Measurements from ENCODE around the gene KRTAP5-1.
A peak's percentile ranks its signal among the peaks of the same experiment; 100 is the strongest.

Gene KRTAP5-1

DNA sequence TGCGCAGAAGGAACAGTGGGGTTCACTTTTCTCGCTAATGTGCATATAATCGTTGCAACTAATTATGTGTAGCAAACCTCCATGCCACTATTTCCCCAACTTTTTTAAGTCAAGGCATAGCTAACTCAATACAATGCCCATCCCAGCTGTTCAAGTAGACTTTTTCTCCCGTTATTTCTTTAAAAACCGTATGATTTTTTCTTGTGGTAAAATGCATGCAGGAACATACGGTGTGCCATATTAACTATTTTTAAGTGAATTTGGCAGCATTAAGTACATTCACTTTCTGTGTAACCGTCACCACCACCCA is 10.2 kb downstream of the KRTAP5-1 start:
- DNase-seq (ENCODE audit: low read depth in 1 of 2, low spot score in 1 of 2): no peak
- TF ChIP-seq GABPA (IDR thresholded peaks at IDR 0.05; ENCODE audit: low read depth): no peak
- no peak for TF ChIP-seq SPI1 (IDR thresholded peaks at IDR 0.05; ENCODE audit: borderline replicate concordance, low read depth)
- TF ChIP-seq, protein P1, sequence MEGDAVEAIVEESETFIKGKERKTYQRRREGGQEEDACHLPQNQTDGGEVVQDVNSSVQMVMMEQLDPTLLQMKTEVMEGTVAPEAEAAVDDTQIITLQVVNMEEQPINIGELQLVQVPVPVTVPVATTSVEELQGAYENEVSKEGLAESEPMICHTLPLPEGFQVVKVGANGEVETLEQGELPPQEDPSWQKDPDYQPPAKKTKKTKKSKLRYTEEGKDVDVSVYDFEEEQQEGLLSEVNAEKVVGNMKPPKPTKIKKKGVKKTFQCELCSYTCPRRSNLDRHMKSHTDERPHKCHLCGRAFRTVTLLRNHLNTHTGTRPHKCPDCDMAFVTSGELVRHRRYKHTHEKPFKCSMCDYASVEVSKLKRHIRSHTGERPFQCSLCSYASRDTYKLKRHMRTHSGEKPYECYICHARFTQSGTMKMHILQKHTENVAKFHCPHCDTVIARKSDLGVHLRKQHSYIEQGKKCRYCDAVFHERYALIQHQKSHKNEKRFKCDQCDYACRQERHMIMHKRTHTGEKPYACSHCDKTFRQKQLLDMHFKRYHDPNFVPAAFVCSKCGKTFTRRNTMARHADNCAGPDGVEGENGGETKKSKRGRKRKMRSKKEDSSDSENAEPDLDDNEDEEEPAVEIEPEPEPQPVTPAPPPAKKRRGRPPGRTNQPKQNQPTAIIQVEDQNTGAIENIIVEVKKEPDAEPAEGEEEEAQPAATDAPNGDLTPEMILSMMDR (IDR thresholded peaks at IDR 0.05; ENCODE audit: insufficient read depth, low read length): no peak
- TF ChIP-seq REST (IDR thresholded peaks at IDR 0.05; ENCODE audit: insufficient replicate concordance, low read depth): no peak
- Histone ChIP-seq H3K27ac (replicated peaks) (no peak overlapping the region), H3K4me3 (replicated peaks; ENCODE audit: insufficient read depth, low read length) (no peak overlapping the region), H3K27me3 (ENCODE audit: insufficient read depth, poor library complexity, severe bottlenecking) (peaks cover 35% of the 10 kb centered on the region)

DNA sequence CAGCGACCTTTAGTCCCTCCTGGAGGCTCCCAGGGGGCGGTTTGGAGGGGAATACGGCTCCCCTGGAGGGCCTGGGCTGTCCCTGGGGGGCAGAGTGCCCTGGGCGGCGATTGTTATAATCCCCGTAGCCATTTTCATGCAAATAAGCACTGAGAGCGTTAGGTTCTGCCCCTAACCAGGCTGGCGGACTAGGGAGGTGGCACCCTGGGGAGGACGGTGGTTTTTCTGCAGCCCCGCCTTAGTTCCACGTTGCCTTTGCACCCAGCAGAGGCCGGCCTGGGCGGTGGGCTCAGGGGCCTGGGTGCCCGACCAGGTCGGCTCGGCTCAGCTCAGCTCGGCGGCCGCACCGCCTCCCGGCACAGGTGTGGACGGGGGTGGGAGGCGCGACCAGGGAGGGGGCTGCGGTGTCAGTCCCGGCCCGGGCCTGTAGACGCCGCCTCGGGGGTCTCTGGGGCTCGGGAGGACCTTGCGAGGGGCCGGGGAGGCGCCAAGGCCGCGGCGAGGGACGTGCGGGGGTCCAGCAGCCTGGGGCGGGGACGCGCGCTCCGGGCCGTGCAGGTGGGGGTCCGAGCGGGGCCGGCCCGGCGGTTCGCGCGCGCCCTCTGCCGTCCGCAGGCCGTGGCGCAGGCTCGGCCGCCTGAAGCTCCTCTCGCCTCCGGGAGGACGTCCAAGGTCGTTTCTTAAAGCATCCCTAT is 10.7 kb downstream of the KRTAP5-1 start:
- H3K27ac ChIP-seq (replicated peaks): no peak overlapping the region
- H3K27me3 ChIP-seq (ENCODE audit: insufficient read depth, poor library complexity, severe bottlenecking): peaks cover 40% of the 10 kb centered on the region
- DNase-seq (ENCODE audit: low read depth in 1 of 2, low spot score in 1 of 2): peak; percentile 17 to 30
- no peak for TF ChIP-seq SPI1 (IDR thresholded peaks at IDR 0.05; ENCODE audit: borderline replicate concordance, low read depth)
- no peak for TF ChIP-seq GABPA (IDR thresholded peaks at IDR 0.05; ENCODE audit: low read depth)
- TF ChIP-seq POLR2AphosphoS5 (IDR thresholded peaks at IDR 0.05; ENCODE audit: low read depth): no peak
- TF ChIP-seq, protein P1 (IDR thresholded peaks at IDR 0.05; ENCODE audit: insufficient read depth, low read length): peak; percentile 43
- TF ChIP-seq REST (IDR thresholded peaks at IDR 0.05; ENCODE audit: insufficient replicate concordance, low read depth): no peak
- peak overlapping the region; percentile 20; the same call in 1 of the 2 replicates for H3K4me3 ChIP-seq (replicated peaks; ENCODE audit: insufficient read depth, low read length)

GRCh38 chr11:1573903-1574237 is 11.2 kb downstream of the KRTAP5-1 start:
- Histone ChIP-seq H3K4me3 (replicated peaks; ENCODE audit: insufficient read depth, low read length) (no peak overlapping the region), H3K27ac (replicated peaks) (no peak overlapping the region), H3K27me3 (ENCODE audit: insufficient read depth, poor library complexity, severe bottlenecking) (peaks cover 43% of the 10 kb centered on the region)
- TF ChIP-seq GABPA (IDR thresholded peaks at IDR 0.05; ENCODE audit: low read depth) (no peak), SPI1 (IDR thresholded peaks at IDR 0.05; ENCODE audit: borderline replicate concordance, low read depth) (no peak), POLR2AphosphoS5 (IDR thresholded peaks at IDR 0.05; ENCODE audit: low read depth) (no peak), REST (IDR thresholded peaks at IDR 0.05; ENCODE audit: insufficient replicate concordance, low read depth) (no peak)
- TF ChIP-seq, protein P1 (IDR thresholded peaks at IDR 0.05; ENCODE audit: insufficient read depth, low read length): no peak
- no peak for DNase-seq (ENCODE audit: low read depth in 1 of 2, low spot score in 1 of 2)
